Neural crest cell (in vitro differentiated cells): ENCODE measurements around the gene PCCA. TPM values are rescaled to one million over a fixed set of nuclear protein-coding genes. Genes with fewer than 3 reads are reported as not detected.

Experiments used
- DNase-seq: peaks from one replicate; pipeline ENCODE4 v3.0.0; 2021; ENCODE audit warnings: low read depth, mixed read lengths, low spot score
- H3K27ac Mint-ChIP-seq: one replicate; pipeline ENCODE4 v1.8.0; 2021; ENCODE audit warnings: mild to moderate bottlenecking, mixed read lengths; ENCODE audit not compliant: unreplicated experiment
- H3K27me3 Mint-ChIP-seq: 2 replicates; pipeline ENCODE4 v1.8.0; 2021; ENCODE audit warnings: low read depth, mild to moderate bottlenecking, mixed read lengths
- H3K36me3 Mint-ChIP-seq: 2 replicates; pipeline ENCODE4 v1.8.0; 2021; ENCODE audit warnings: low read depth, mild to moderate bottlenecking, mixed read lengths
- H3K4me1 Mint-ChIP-seq: 2 replicates; pipeline ENCODE4 v1.8.0; 2021; ENCODE audit warnings: mixed read lengths
- H3K4me3 Mint-ChIP-seq: one replicate; pipeline ENCODE4 v1.8.0; 2021; ENCODE audit warnings: mild to moderate bottlenecking, mixed read lengths
- H3K9me3 Mint-ChIP-seq: 2 replicates; pipeline ENCODE4 v1.8.0; 2021; ENCODE audit warnings: mixed read lengths
- total RNA-seq: library from RNA; stranded (reverse); gene quantifications from 2 replicates; pipeline ENCODE4 v1.2.1, GENCODE V29; 2021
- TF ChIP-seq, protein P1 (sequence below): fragments of 200-600 bp; sonication (generic); conservative IDR thresholded peaks from 2 replicates; pipeline ENCODE4 v1.5.0; 2021; ENCODE audit warnings: antibody characterized with exemption, mild to moderate bottlenecking

PCCA gene
- total RNA-seq, 1 donor from 2014 or later: 40.6 TPM

DNA sequence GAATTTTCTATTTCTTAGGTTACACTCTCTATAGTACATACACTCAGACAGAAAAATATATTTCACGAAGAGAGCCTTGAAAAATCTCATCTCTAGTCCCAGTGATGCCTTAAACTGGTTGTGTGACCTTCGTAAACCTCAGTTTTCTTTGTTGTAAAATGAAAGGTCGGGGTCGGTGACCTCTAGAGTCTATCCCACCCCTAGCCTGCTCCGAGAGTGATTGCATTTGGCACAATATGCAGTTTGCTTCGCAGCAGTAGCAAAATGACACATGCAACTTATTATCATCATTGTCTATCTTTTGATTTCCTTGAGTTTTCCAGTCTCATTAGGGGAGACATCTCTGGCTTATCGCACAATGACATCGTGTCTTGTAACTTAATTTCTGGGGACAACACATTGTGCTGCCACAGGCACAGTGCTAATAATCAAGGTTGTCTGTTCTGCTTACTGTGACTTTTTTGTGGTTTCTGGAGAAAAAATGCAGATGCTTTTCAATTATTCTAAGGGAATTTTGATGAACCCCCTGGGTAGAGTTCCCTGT lies 384.7 kb downstream of the PCCA start:
- peaks cover 34% of the 10 kb centered on the region for H3K4me1 Mint-ChIP-seq
- no peaks in the 10 kb centered on the region for H3K27me3 Mint-ChIP-seq
- no peak overlapping the region for H3K4me3 Mint-ChIP-seq
- no peaks in the 10 kb centered on the region for H3K9me3 Mint-ChIP-seq
- DNase-seq: peak; percentile 12
- H3K27ac Mint-ChIP-seq: no peak overlapping the region
- TF ChIP-seq, protein P1, sequence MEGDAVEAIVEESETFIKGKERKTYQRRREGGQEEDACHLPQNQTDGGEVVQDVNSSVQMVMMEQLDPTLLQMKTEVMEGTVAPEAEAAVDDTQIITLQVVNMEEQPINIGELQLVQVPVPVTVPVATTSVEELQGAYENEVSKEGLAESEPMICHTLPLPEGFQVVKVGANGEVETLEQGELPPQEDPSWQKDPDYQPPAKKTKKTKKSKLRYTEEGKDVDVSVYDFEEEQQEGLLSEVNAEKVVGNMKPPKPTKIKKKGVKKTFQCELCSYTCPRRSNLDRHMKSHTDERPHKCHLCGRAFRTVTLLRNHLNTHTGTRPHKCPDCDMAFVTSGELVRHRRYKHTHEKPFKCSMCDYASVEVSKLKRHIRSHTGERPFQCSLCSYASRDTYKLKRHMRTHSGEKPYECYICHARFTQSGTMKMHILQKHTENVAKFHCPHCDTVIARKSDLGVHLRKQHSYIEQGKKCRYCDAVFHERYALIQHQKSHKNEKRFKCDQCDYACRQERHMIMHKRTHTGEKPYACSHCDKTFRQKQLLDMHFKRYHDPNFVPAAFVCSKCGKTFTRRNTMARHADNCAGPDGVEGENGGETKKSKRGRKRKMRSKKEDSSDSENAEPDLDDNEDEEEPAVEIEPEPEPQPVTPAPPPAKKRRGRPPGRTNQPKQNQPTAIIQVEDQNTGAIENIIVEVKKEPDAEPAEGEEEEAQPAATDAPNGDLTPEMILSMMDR: no peak
- peaks cover 3% of the 10 kb centered on the region for H3K36me3 Mint-ChIP-seq

DNA sequence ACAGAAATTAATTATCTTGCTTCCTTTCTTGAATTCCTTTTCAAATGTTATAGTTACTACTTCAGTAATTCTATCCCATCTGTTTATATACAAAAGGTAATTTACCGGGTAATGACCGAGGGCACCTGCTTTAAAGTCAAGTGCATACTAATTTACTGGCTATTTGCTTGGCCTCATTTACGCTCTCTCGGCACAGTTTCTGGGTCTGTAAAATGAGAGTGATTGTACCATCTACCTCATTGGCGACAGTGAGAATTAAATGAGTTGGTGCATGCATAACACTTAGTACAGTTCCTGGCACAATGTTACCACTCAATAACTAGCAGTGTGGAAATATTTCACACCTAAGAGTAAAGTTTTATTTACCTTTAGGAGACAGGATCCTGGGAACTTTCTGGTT lies 388.1 kb downstream of the PCCA start:
- TF ChIP-seq, protein P1: no peak
- Mint-ChIP-seq H3K9me3 (no peaks in the 10 kb centered on the region), H3K4me3 (no peak overlapping the region), H3K27me3 (no peaks in the 10 kb centered on the region), H3K27ac (no peak overlapping the region), H3K36me3 (no peaks in the 10 kb centered on the region), H3K4me1 (peaks cover 36% of the 10 kb centered on the region)
- no peak for DNase-seq

DNA sequence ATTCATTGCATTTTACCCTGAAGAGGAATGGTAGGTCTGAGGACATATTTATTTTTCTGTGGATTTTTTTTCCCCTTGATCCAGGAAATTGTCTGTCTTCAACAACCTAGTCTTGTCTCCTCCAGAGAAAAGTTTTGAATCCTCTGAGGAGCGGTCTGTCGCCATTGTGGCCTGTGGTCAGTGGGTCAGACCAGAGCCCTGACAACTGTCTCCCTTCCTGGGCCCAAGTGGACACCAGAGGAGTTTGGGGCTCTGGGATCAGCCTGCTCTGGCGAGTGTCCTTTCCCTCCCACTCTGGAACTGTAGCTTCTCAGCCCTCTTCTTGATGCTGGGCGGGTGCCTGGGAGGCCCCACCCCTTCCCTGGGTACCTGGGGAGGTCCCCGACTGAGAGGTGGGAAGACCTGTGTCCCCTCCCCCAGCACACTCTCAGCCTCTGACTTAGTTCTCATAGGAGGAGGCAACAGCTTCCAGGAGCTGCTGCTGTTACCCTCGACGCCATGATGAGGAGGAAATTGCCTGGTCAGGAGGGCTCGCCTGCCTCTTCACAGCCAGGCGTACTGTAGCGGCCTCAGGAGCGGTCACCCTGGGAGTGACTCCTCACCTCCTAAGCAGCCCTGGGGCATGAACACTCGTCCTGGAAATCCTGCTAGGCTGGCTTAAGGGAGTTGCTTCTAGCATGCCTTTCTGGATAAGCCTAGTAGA lies 389.4 kb downstream of the PCCA start:
- DNase-seq: no peak
- H3K27ac Mint-ChIP-seq: peak overlapping the region; percentile 6

DNA sequence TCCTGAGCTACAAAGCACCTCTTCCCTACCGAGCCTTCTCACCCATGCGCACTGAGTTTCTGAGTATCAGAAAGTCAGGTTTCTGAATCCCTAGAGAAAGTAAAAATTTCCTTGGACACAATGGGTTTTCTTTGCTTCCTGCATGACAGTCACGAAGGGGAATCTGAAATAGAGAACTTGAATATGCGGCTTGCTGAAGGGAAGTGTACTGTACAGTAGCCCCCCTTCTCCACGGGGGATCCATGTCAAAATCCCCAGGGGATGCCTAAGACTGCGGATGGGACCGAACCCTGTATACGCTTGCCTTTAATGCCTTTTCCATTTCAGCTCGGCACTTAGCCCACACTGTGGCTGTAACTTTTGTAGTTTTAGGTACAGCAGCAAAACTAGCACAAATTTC lies 391.8 kb downstream of the PCCA start:
- H3K9me3 Mint-ChIP-seq: no peaks in the 10 kb centered on the region
- no peaks in the 10 kb centered on the region for H3K36me3 Mint-ChIP-seq
- no peaks in the 10 kb centered on the region for H3K27me3 Mint-ChIP-seq
- no peak overlapping the region for H3K4me3 Mint-ChIP-seq
- DNase-seq: no peak
- peak overlapping the region; percentile 36 for H3K27ac Mint-ChIP-seq
- H3K4me1 Mint-ChIP-seq: peaks cover 27% of the 10 kb centered on the region
- TF ChIP-seq, protein P1: no peak

More for the DNA sequence above, 389.4 kb downstream of the PCCA start:
- Mint-ChIP-seq H3K9me3 (no peaks in the 10 kb centered on the region), H3K4me1 (peaks cover 29% of the 10 kb centered on the region), H3K4me3 (no peak overlapping the region), H3K27me3 (no peaks in the 10 kb centered on the region), H3K36me3 (no peaks in the 10 kb centered on the region)
- TF ChIP-seq, protein P1: no peak

DNA sequence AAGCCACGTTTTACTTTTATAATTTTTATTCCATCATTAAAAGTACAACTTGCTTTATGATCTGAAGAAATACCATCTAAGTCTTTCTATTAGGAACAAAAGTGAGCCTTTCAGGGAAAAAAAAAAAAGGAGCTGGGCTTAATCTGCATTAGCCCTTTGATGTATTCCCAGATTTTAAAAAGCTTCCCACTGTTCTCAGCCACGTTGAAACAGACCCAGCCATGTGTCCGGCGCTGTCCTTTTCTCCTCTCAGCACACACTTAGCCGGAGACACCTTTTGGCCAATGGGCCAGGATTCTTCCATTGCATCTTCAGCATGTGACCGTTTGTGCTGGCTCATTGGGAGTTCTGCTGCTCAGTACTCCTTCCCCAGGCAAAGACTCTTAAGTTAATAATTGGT lies 394.2 kb downstream of the PCCA start:
- no peaks in the 10 kb centered on the region for H3K9me3 Mint-ChIP-seq
- no peak overlapping the region for H3K27ac Mint-ChIP-seq
- TF ChIP-seq, protein P1: no peak
- H3K4me1 Mint-ChIP-seq: peaks cover 27% of the 10 kb centered on the region
- no peak for DNase-seq
- no peak overlapping the region for H3K4me3 Mint-ChIP-seq
- no peaks in the 10 kb centered on the region for H3K27me3 Mint-ChIP-seq
- H3K36me3 Mint-ChIP-seq: no peaks in the 10 kb centered on the region
